ENCODE data around the gene ILRUN. TPM values are rescaled to one million over a fixed set of nuclear protein-coding genes. Genes with fewer than 3 reads are reported as not detected.
"Not testable (repeated sequence)": the region's sequence is repeated elsewhere in the genome, so short reads cannot be mapped to it uniquely, and the experiment has no call there.

The ILRUN gene
- polyA plus RNA-seq, 1 donor (not counting 4 experiments of a cell fraction or from before 2014, with no cell fraction given), result 64.1 TPM

DNA sequence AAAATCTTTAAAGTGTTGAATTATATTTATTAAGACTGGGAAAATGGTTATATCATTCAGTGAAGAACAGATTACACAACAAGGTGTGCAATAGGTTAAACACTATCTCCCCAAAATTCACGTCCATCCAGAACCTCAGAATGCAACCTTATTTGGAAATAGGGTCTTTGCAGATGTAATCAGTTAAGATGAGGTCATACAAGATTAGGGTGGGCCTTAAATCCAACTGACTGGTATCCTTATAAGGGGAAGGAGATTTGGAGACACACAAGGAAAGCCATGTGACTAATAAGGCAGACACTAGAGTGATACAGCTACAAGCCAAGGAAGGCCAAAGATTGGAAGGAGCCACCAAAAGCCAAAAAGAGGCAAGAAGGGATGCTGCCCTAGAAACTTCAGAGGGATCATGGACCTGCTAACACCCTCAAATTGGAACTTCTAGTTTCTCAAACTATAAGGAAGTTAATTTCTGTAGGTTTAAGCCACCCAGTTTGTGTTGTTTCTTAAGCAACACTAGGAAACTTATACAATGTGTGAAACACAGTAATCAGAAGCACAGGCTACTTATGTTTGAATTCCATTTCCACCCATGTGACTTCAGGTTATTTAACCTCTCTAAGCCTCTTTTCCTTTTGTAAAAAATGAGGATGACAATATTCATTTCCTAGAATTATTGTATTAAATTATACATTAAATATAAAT lies 16.9 kb downstream of the ILRUN start:
- Histone ChIP-seq H3K4me3 (ENCODE audit: control insufficient read depth in 2 of 3, extremely low read depth in 1 of 3, insufficient read depth in 2 of 3, low read depth in 1 of 3, low read length in 3 of 3) (no peak overlapping the region), H3K4me1 (ENCODE audit: control insufficient read depth, extremely low read depth, insufficient read depth, low read length) (peaks cover 8% of the 10 kb centered on the region), H3K4me2 (ENCODE audit: control insufficient read depth, extremely low read depth, insufficient read depth, low read depth, low read length) (no peak overlapping the region), H3K9me3 (ENCODE audit: control insufficient read depth, low read depth, low read length) (no peaks in the 10 kb centered on the region), H4K20me1 (ENCODE audit: control insufficient read depth, extremely low read depth, insufficient read depth, low read length) (no peaks in the 10 kb centered on the region), H3K27ac (ENCODE audit: control insufficient read depth, insufficient read depth, low read length) (no peak overlapping the region), H3K9me1 (ENCODE audit: control insufficient read depth, extremely low read depth, insufficient read depth, low read length) (no peaks in the 10 kb centered on the region), H3K36me3 (ENCODE audit: control insufficient read depth in 2 of 2, extremely low read depth in 1 of 2, insufficient read depth in 2 of 2, low read length in 2 of 2) (no peaks in the 10 kb centered on the region), H3K9ac (ENCODE audit: control insufficient read depth, extremely low read depth, insufficient read depth, low read length) (no peak overlapping the region), H2AFZ (ENCODE audit: control insufficient read depth, low read length) (no peak overlapping the region), H3K27me3 (ENCODE audit: control insufficient read depth, extremely low read depth, insufficient read depth, low read length) (no peaks in the 10 kb centered on the region), H3K79me2 (ENCODE audit: control insufficient read depth, insufficient read depth, low read length) (peaks cover 87% of the 10 kb centered on the region)
- FAIRE-seq, result no peak
- no peak for TF ChIP-seq EZH2 (IDR thresholded peaks at IDR 0.05; ENCODE audit: low read length)
- TF ChIP-seq, protein P1, sequence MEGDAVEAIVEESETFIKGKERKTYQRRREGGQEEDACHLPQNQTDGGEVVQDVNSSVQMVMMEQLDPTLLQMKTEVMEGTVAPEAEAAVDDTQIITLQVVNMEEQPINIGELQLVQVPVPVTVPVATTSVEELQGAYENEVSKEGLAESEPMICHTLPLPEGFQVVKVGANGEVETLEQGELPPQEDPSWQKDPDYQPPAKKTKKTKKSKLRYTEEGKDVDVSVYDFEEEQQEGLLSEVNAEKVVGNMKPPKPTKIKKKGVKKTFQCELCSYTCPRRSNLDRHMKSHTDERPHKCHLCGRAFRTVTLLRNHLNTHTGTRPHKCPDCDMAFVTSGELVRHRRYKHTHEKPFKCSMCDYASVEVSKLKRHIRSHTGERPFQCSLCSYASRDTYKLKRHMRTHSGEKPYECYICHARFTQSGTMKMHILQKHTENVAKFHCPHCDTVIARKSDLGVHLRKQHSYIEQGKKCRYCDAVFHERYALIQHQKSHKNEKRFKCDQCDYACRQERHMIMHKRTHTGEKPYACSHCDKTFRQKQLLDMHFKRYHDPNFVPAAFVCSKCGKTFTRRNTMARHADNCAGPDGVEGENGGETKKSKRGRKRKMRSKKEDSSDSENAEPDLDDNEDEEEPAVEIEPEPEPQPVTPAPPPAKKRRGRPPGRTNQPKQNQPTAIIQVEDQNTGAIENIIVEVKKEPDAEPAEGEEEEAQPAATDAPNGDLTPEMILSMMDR (optimal IDR thresholded peaks at IDR 0.05 in 1 of 3, IDR thresholded peaks at IDR 0.05 in 1 of 3, conservative IDR thresholded peaks at IDR 0.05 in 1 of 3; ENCODE audit: extremely low read depth in 1 of 3, insufficient read depth in 2 of 3, low read length in 3 of 3), result no peak
- dilution Hi-C loops (cut with MboI; ENCODE audit: extremely low pct_ligation_motif_present, low sequenced_read_pairs), result no loop called here
- DNase-seq (ENCODE audit: low read depth, low spot score), result no peak

- H3K9ac ChIP-seq (ENCODE audit: control insufficient read depth, extremely low read depth, insufficient read depth, low read length), result no peak overlapping the region
- H3K27ac ChIP-seq (ENCODE audit: control insufficient read depth, insufficient read depth, low read length), result no peak overlapping the region
- no peaks in the 10 kb centered on the region for H3K9me1 ChIP-seq (ENCODE audit: control insufficient read depth, extremely low read depth, insufficient read depth, low read length)
- H3K27me3 ChIP-seq (ENCODE audit: control insufficient read depth, extremely low read depth, insufficient read depth, low read length), result no peaks in the 10 kb centered on the region
- no peaks in the 10 kb centered on the region for H3K9me3 ChIP-seq (ENCODE audit: control insufficient read depth, low read depth, low read length)
- dilution Hi-C loops (cut with MboI; ENCODE audit: extremely low pct_ligation_motif_present, low sequenced_read_pairs), result no loop called here
- no peak overlapping the region for H2AFZ ChIP-seq (ENCODE audit: control insufficient read depth, low read length)
- no peak overlapping the region for H3K4me2 ChIP-seq (ENCODE audit: control insufficient read depth, extremely low read depth, insufficient read depth, low read depth, low read length)
- H3K4me1 ChIP-seq (ENCODE audit: control insufficient read depth, extremely low read depth, insufficient read depth, low read length), result peaks cover 28% of the 10 kb centered on the region
- H3K4me3 ChIP-seq (ENCODE audit: control insufficient read depth in 2 of 3, extremely low read depth in 1 of 3, insufficient read depth in 2 of 3, low read depth in 1 of 3, low read length in 3 of 3), result no peak overlapping the region
- DNase-seq (ENCODE audit: low read depth, low spot score) (no peak), FAIRE-seq (no peak)
- no peaks in the 10 kb centered on the region for H4K20me1 ChIP-seq (ENCODE audit: control insufficient read depth, extremely low read depth, insufficient read depth, low read length)
- TF ChIP-seq, protein P1 (optimal IDR thresholded peaks at IDR 0.05 in 1 of 3, IDR thresholded peaks at IDR 0.05 in 1 of 3, conservative IDR thresholded peaks at IDR 0.05 in 1 of 3; ENCODE audit: extremely low read depth in 1 of 3, insufficient read depth in 2 of 3, low read length in 3 of 3), result no peak
- TF ChIP-seq EZH2 (IDR thresholded peaks at IDR 0.05; ENCODE audit: low read length), result no peak
- peaks cover 88% of the 10 kb centered on the region for H3K79me2 ChIP-seq (ENCODE audit: control insufficient read depth, insufficient read depth, low read length)
- H3K36me3 ChIP-seq (ENCODE audit: control insufficient read depth in 2 of 2, extremely low read depth in 1 of 2, insufficient read depth in 2 of 2, low read length in 2 of 2), result no peaks in the 10 kb centered on the region
These were observed 20.4 kb downstream of the ILRUN start for GRCh38 chr6:34676140-34676539.

DNA sequence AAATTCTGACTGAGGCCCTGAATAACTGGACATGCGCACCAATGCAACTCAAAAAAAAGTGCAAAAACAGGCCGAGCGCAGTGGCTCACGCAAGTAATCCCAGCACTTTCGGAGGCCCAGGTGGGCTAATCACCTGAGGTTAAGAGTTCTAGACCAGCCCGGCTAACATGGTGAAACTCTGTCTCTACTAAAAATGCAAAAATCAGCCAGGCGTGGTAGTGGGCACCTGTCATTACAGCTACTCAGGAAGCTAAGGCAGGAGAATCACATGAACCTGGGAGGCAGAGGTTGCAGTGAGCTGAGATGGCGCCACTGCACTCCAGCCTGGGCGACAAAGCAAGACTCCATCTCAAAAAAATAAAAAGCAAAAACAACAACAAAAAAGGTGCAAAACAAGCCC lies 21.6 kb downstream of the ILRUN start:
- FAIRE-seq; H3K9me1 ChIP-seq (ENCODE audit: control insufficient read depth, extremely low read depth, insufficient read depth, low read length); H3K27ac ChIP-seq (ENCODE audit: control insufficient read depth, insufficient read depth, low read length); H4K20me1 ChIP-seq (ENCODE audit: control insufficient read depth, extremely low read depth, insufficient read depth, low read length); H2AFZ ChIP-seq (ENCODE audit: control insufficient read depth, low read length); dilution Hi-C loops (cut with MboI; ENCODE audit: extremely low pct_ligation_motif_present, low sequenced_read_pairs); H3K9me3 ChIP-seq (ENCODE audit: control insufficient read depth, low read depth, low read length); H3K27me3 ChIP-seq (ENCODE audit: control insufficient read depth, extremely low read depth, insufficient read depth, low read length); H3K4me2 ChIP-seq (ENCODE audit: control insufficient read depth, extremely low read depth, insufficient read depth, low read depth, low read length); H3K4me3 ChIP-seq (ENCODE audit: control insufficient read depth in 2 of 3, extremely low read depth in 1 of 3, insufficient read depth in 2 of 3, low read depth in 1 of 3, low read length in 3 of 3); H3K36me3 ChIP-seq (ENCODE audit: control insufficient read depth in 2 of 2, extremely low read depth in 1 of 2, insufficient read depth in 2 of 2, low read length in 2 of 2); DNase-seq (ENCODE audit: low read depth, low spot score); H3K9ac ChIP-seq (ENCODE audit: control insufficient read depth, extremely low read depth, insufficient read depth, low read length): not testable (repeated sequence)
- Histone ChIP-seq H3K4me1 (ENCODE audit: control insufficient read depth, extremely low read depth, insufficient read depth, low read length) (peaks cover 26% of the 10 kb centered on the region), H3K79me2 (ENCODE audit: control insufficient read depth, insufficient read depth, low read length) (peaks cover 88% of the 10 kb centered on the region)
